HFFc6 (cell line): ENCODE results near the gene PCNA. TPM values are rescaled to one million over a fixed set of nuclear protein-coding genes. Genes with fewer than 3 reads are reported as not detected.

ENCODE experiments used
- DNase-seq: peaks from one replicate; pipeline ENCODE4 v3.0.0-alpha.2; 2018
- H3K27ac Mint-ChIP-seq: 2 replicates; pipeline ENCODE4 v1.8.0; 2020; ENCODE audit warnings: mild to moderate bottlenecking, mixed read lengths
- H3K27me3 Mint-ChIP-seq: 2 replicates; pipeline ENCODE4 v1.8.0; 2021; ENCODE audit warnings: mild to moderate bottlenecking, moderate library complexity, mixed read lengths; ENCODE audit not compliant: insufficient read depth
- H3K36me3 Mint-ChIP-seq: 2 replicates; pipeline ENCODE4 v1.8.0; 2021; ENCODE audit warnings: low read depth, mixed read lengths
- H3K4me1 Mint-ChIP-seq: 2 replicates; pipeline ENCODE4 v1.8.0; 2020; ENCODE audit warnings: low read depth, mixed read lengths
- H3K4me3 Mint-ChIP-seq: 2 replicates; pipeline ENCODE4 v1.8.0; 2020; ENCODE audit warnings: mild to moderate bottlenecking, moderate library complexity, mixed read lengths
- H3K9me3 Mint-ChIP-seq: 2 replicates; pipeline ENCODE4 v1.8.0; 2020; ENCODE audit warnings: mild to moderate bottlenecking, mixed read lengths
- total RNA-seq, 6 experiments: library from RNA; stranded (reverse); fragmentation: NEBNext Ultra II Directional; extraction: Animal tissue kit (Norgen Biotek cat#: 25700); gene quantifications; 2 replicates in 1 of 6; 3 replicates in 5 of 6; pipeline ENCODE4 v1.2.3, GENCODE V29; 2021
- TF ChIP-seq, protein P1 (sequence below): fragments of 200-600 bp; sonication (generic); IDR thresholded peaks from 2 replicates; pipeline ENCODE4 v1.5.0; 2021; ENCODE audit warnings: antibody characterized with exemption, mild to moderate bottlenecking

The PCNA gene
- total RNA-seq, 6 experiments from 2014 or later = 104 to 172 (median 152) TPM

DNA sequence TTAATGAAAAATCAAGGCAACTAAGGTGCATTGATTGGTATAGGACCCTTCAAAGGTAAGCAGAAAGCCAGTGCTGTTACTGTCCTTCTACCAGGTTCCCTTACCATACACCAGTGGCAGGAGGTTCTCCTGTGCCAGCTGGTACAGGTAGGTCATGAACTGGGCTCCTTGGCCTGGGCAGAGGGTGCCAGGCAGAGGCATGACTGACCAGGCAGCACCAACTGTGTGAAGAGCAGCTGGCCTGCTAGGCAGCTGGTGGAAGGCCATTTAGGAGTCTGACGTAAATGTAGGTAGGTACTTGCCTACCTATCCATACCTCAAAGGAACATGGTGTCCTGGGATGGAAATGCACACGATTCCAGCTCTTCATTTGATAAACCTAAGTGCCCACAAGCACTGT lies 23.3 kb downstream of the PCNA start:
- no peaks in the 10 kb centered on the region for H3K9me3 Mint-ChIP-seq
- no peak overlapping the region for H3K27ac Mint-ChIP-seq
- peaks cover 5% of the 10 kb centered on the region for H3K4me1 Mint-ChIP-seq
- H3K27me3 Mint-ChIP-seq = no peaks in the 10 kb centered on the region; the same call in 1 of the 2 replicates
- DNase-seq = no peak
- no peak overlapping the region for H3K4me3 Mint-ChIP-seq
- H3K36me3 Mint-ChIP-seq = peaks cover 17% of the 10 kb centered on the region
- TF ChIP-seq, protein P1, sequence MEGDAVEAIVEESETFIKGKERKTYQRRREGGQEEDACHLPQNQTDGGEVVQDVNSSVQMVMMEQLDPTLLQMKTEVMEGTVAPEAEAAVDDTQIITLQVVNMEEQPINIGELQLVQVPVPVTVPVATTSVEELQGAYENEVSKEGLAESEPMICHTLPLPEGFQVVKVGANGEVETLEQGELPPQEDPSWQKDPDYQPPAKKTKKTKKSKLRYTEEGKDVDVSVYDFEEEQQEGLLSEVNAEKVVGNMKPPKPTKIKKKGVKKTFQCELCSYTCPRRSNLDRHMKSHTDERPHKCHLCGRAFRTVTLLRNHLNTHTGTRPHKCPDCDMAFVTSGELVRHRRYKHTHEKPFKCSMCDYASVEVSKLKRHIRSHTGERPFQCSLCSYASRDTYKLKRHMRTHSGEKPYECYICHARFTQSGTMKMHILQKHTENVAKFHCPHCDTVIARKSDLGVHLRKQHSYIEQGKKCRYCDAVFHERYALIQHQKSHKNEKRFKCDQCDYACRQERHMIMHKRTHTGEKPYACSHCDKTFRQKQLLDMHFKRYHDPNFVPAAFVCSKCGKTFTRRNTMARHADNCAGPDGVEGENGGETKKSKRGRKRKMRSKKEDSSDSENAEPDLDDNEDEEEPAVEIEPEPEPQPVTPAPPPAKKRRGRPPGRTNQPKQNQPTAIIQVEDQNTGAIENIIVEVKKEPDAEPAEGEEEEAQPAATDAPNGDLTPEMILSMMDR = no peak

DNA sequence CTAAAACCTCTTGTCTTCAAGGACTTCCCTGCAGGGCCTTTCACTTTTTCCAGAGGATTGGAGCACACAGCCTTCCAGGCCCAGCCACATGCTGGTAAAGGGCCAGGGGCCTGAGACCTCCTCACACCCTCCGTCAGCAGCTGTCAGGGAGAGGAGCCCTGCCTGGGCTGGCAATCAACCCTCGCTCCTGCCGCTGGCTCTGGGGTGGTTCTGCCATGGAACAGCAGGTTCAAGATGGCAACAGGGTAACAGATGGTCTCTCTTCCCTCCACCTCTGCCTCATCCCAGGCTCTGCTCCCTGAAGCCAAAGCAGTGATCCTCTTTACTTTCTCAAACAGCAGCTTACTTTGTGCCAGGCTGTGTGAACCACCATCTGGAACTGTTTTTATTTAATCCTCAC lies 23.8 kb downstream of the PCNA start:
- no peaks in the 10 kb centered on the region for H3K9me3 Mint-ChIP-seq
- H3K4me3 Mint-ChIP-seq = no peak overlapping the region
- no peaks in the 10 kb centered on the region; the same call in 1 of the 2 replicates for H3K27me3 Mint-ChIP-seq
- peaks cover 5% of the 10 kb centered on the region for H3K4me1 Mint-ChIP-seq
- no peak for DNase-seq
- peaks cover 17% of the 10 kb centered on the region for H3K36me3 Mint-ChIP-seq
- H3K27ac Mint-ChIP-seq = no peak overlapping the region
- TF ChIP-seq, protein P1 = no peak

DNA sequence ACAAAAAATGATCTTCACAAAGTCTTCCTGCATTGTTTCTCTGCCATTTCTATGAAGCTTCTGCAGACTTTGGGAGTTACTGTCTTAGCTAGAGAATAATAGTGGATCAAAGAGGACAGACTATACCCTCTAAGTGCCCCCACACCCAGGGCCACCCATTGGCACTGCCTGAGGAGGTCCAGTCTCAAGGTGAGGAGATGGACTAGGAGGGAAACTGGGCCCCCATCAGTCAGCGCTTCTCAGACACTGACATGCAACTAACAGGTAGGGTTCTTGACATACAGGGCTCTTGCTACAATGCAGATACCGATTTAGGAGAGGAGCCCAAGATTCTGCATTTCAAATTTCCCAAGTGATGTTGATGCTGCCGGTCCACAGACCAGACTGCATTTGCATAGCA lies 24.3 kb downstream of the PCNA start:
- no peak for DNase-seq
- no peaks in the 10 kb centered on the region for H3K9me3 Mint-ChIP-seq
- H3K27ac Mint-ChIP-seq = no peak overlapping the region; the same call in 1 of the 2 replicates
- peaks cover 1% of the 10 kb centered on the region for H3K4me1 Mint-ChIP-seq
- TF ChIP-seq, protein P1 = no peak
- no peaks in the 10 kb centered on the region; the same call in 1 of the 2 replicates for H3K27me3 Mint-ChIP-seq
- no peak overlapping the region for H3K4me3 Mint-ChIP-seq
- H3K36me3 Mint-ChIP-seq = peaks cover 14% of the 10 kb centered on the region

DNA sequence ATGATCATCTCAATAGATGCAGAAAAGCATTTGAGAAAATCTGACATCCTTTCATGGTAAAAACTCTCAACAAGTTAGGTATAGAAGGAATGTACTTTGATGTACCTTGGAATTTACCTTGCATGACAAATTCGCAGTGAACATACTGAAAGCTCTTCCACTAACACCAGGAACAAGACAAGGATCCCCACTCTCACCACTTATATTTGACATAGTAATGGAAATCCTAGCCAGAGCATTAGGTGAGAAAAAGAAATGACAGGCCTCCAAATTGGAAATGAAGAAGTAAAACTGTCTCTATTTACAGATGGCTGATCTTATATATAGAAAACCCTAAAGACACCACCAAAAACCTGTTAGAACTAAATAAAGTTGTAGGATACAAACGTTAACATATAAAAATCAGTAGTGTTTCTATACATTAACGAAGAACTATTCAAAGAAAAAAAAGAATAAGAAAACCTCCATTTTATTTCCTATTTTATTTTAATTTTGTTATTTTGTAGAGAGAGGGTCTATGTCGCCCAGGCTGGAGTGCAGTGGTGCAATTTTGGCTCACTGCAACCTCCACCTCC lies 26.9 kb downstream of the PCNA start:
- TF ChIP-seq, protein P1 = no peak
- no peaks in the 10 kb centered on the region for H3K9me3 Mint-ChIP-seq
- DNase-seq = no peak
- no peaks in the 10 kb centered on the region for H3K36me3 Mint-ChIP-seq
- H3K27ac Mint-ChIP-seq = no peak overlapping the region
- H3K4me3 Mint-ChIP-seq = no peak overlapping the region
- H3K27me3 Mint-ChIP-seq = no peaks in the 10 kb centered on the region
- H3K4me1 Mint-ChIP-seq = no peaks in the 10 kb centered on the region

- Mint-ChIP-seq H3K4me1 (no peaks in the 10 kb centered on the region), H3K9me3 (no peaks in the 10 kb centered on the region), H3K36me3 (no peaks in the 10 kb centered on the region), H3K4me3 (no peak overlapping the region), H3K27me3 (no peaks in the 10 kb centered on the region), H3K27ac (no peak overlapping the region)
- DNase-seq = no peak
- TF ChIP-seq, protein P1 = no peak
Observed at GRCh38 chr20:5091902-5092301, 27.9 kb downstream of the PCNA start.
